ENCODE data around the gene SETBP1. TPM values are rescaled to one million over a fixed set of nuclear protein-coding genes. Genes with fewer than 3 reads are reported as not detected.

The SETBP1 gene
- total RNA-seq, 1 donor from 2014 or later = 15.5 TPM

DNA sequence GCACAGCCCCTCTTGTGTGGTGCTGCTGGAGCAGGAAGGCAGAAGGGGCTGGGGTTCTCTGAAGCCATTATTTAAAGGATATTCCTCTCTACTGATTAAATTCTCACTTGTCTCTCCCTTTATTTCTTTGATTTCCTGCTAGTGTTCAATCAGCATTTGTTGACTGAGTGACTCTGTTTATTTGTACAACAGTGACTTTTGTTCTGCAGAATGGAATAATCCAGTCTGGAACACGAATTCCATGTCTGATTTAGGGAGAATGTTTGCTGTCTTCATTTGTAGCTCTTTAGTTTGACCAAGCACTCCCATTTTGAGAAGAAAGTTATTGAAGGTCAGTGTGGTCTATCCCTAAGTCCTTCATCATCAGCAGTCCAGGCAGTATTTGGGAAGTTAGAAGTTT, 141.2 kb downstream of the SETBP1 start:
- intact Hi-C loops (cut with DNase I) = loop anchor here (10.0 kb wide), 1 partner anchor 137 kb away; the partner anchor contains the start of gene SETBP1
- DNase-seq (ENCODE audit: low spot score) = no peak

DNA sequence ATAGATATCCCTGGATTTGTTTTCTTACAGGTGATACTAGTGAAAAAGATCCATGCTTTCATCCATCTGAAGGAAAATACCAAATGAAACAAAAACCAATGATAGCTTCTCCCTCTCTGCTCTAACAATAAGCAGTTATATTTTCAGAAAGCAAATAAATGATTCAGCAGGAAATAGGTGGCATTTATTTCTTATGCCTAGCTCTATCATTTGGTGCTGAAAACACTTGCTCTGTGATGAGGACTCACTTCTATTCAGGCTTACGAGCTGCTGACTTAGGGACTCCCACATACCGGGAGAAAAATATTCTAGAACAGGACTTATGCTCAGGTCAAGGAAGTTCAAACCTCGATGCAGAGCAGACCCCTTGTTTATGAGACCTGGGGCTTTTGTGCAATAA, 142.6 kb downstream of the SETBP1 start:
- no peak for DNase-seq (ENCODE audit: low spot score)
- intact Hi-C loops (cut with DNase I) = loop anchor here (10.0 kb wide), 1 partner anchor 138 kb away; the partner anchor contains the start of gene SETBP1

- intact Hi-C loops (cut with DNase I) = loop anchor here (10.0 kb wide), 1 partner anchor 139 kb away; the partner anchor contains the start of gene SETBP1
- DNase-seq (ENCODE audit: low spot score) = no peak
These were observed 143.1 kb downstream of the SETBP1 start for GRCh38 chr18:44823782-44824181.

DNA sequence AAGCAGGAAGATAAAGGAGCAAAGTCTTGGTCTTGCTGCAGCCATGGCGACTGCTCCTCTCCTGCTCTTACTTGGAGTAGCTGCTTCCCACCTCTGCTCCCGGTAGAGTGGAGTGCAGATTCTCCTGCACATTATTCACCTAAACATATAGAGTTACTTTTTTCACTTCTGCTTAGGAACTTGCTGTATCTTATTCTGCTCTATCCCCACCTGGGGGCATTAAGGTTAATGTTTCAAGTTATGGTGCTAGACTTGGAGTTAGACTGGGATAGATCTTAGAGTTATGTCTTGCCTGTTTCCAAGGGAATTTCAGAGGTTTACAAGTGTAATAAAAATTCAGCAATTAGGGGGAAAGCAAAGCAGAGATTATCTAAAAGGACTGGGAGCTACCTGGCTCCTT, 144.2 kb downstream of the SETBP1 start:
- intact Hi-C loops (cut with DNase I) = loop anchor here (10.0 kb wide), 1 partner anchor 140 kb away; the partner anchor contains the start of gene SETBP1
- no peak for DNase-seq (ENCODE audit: low spot score)

GRCh38 chr18:44826418-44827259, 146.0 kb downstream of the SETBP1 start:
- no peak for DNase-seq (ENCODE audit: low spot score)
- intact Hi-C loops (cut with DNase I) = loop anchor here (10.0 kb wide), 1 partner anchor 142 kb away; the partner anchor contains the start of gene SETBP1

DNA sequence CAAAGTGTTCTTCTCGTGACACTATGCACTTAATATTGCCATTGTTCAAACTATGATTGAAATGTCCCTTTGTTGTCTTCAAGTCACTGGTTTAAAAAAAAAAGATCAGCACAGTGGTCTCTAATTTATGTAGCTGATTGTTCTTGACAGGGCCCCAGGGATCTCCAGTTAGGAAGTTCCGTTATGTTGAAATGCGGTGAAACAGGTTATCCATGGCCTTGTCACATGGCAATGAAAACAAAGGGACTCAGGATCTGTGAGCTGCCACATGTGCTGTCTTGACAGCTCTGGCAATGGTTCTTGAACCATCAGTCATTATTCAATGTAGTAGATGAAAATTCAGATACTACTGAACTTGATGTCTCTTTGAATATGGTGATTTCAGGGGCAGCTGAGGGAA, 147.4 kb downstream of the SETBP1 start:
- DNase-seq (ENCODE audit: low spot score) = no peak

DNA sequence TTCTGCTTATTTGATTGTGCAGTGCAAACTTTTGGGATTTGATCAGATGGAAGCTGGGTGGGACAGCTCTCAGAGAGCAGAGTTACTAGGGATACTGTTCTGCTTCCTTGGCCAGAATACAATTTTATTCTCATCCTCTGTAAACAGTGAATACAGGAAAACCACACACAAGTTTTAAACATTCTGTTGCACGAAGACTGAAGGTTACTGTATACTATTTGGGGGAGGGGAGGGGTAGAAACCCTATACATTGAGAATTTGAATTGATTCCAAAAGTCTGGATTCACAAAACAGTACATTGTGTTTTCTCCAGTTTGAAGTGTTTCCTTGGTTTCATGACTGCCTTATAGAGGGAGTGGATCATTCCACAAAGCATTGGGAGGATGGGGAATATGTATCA, 149.9 kb downstream of the SETBP1 start:
- intact Hi-C loops (cut with DNase I) = no loop called here
- no peak for DNase-seq (ENCODE audit: low spot score)

More for the DNA sequence above, 147.4 kb downstream of the SETBP1 start:
- intact Hi-C loops (cut with DNase I) = loop anchor here (10.0 kb wide), 1 partner anchor 143 kb away; the partner anchor contains the start of gene SETBP1

DNA sequence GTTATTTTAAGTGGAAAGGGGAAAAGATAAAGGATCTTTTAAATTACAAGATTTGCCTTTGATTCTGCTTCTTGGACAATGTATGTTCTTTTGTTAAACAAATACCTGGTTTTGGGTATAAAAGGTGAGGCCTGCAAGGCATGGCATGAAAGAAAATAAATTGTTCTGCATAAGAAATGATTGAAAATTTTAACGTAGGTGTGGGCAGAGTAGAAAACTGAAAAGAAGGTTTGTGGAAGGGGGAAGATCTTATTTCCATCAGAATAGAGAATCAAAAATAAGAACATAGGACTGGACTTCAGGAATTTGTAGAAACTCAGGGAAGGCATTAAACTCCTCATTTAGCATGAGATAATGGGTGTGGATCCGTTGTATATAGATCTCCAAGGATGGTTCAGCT, 153.1 kb downstream of the SETBP1 start:
- intact Hi-C loops (cut with DNase I) = no loop called here
- no peak for DNase-seq (ENCODE audit: low spot score)

DNA sequence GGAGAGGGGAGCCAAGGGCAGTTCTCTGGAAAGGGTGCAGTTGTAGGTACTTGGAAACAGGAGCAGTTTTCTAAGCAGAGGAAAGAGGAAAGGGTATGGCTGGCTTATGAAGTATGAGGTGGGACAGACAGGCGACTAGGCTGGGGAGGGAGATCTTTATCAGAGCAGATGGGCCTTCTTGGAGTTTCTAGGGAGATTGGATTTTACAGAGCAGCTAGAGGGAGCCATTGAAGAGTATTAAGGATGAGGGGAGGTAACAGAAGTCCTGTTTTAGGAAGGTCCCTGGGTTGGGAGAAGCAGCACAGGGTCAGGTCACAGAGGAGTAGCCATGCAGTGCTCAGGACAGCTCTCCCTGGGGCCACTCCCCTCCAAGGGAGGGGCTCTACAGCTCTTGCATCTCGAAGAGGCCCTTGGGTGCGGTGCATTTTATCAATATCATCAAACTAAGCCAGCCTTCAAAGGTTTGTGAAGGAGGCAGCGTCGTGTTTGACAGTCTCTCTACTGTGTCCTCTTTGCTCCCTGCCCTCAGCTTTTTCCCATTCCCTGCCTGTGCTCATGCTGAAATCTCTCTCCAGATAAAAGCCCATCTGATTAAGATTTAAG, 154.3 kb downstream of the SETBP1 start:
- intact Hi-C loops (cut with DNase I) = no loop called here
- DNase-seq (ENCODE audit: low spot score) = no peak

- DNase-seq (ENCODE audit: low spot score) = no peak
- intact Hi-C loops (cut with DNase I) = no loop called here
These were observed 155.0 kb downstream of the SETBP1 start for GRCh38 chr18:44835703-44836102.

- intact Hi-C loops (cut with DNase I) = no loop called here
These were observed 155.6 kb downstream of the SETBP1 start for GRCh38 chr18:44836263-44836662.

GRCh38 chr18:44837482-44838180, 156.9 kb downstream of the SETBP1 start:
- DNase-seq (ENCODE audit: low spot score) = no peak
- intact Hi-C loops (cut with DNase I) = no loop called here

More at GRCh38 chr18:44836263-44836662, 155.6 kb downstream of the SETBP1 start:
- DNase-seq (ENCODE audit: low spot score) = no peak

- peak; percentile 91 for DNase-seq (ENCODE audit: low spot score)
- intact Hi-C loops (cut with DNase I) = no loop called here
These were observed 158.4 kb downstream of the SETBP1 start for GRCh38 chr18:44838971-44839666.

GRCh38 chr18:44840058-44840790, 159.5 kb downstream of the SETBP1 start:
- intact Hi-C loops (cut with DNase I) = no loop called here
- no peak for DNase-seq (ENCODE audit: low spot score)

DNA sequence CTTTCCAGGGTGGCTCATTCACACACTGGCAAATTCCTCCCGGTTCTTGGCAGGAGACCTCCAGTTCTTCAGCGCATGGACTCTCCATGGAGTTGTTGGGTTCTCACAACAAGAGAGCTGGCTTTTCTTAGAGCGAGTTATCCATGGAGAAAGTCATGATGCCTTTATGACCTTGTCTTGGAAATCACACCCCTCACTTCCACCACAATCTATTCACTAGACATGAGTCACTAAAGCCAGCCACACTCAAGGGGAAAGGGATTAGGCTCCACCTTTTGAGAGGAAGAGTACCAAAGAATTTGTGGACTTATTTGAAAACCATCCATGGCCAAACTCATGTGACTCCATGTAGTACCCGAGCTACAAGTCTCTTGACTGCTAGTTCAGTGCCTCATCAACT, 160.5 kb downstream of the SETBP1 start:
- DNase-seq (ENCODE audit: low spot score) = no peak
- intact Hi-C loops (cut with DNase I) = no loop called here

- intact Hi-C loops (cut with DNase I) = no loop called here
- no peak for DNase-seq (ENCODE audit: low spot score)
These were observed 161.3 kb downstream of the SETBP1 start for GRCh38 chr18:44841752-44842587.

DNA sequence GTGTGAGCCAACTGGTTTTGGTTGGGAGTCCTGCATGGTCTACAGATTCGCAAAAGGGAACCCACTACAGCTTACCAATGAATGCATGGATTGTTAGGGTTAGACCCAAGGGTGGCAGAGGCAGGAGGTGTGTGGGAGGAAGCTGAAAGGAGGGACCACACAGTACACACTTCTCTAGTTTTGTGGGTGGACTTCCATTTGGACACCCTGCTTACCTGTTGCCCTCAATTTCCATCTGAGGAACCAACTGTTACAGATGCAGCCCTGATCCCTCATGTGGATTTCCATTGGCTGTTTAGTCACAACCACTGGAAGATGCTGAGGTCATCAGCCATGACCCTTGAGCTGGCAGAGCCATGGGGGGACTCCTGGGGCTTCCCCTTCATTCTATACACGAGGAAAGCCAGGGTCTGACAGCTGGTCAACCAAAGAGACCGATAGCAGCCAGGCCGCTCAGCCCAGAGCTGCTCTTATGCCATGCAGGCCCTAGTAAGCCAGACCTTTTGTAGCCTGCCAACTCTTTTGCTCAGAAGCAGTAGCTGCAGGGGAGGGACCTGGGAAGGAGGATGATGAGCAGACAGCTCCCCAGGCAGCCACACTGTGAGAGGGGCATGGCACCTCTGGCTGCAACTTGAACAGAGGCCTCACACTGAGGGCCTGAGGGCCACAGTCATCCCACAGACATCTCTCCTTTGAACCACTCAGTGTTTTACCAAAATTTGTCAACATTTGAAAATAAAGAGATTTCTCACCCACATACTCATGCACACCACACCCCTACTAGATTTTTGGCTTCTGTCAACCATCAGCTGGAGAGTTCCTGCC, 162.1 kb downstream of the SETBP1 start:
- no peak for DNase-seq (ENCODE audit: low spot score)

More for the DNA sequence above, 162.1 kb downstream of the SETBP1 start:
- intact Hi-C loops (cut with DNase I) = no loop called here

All from cardiac septum (tissue), 1 donor.